NCI-H1930 (cell line): ENCODE measurements around the gene YBX1.
A peak's percentile ranks its signal among the peaks of the same experiment; 100 is the strongest.

Experiments used
- DNase-seq, 2 experiments: peaks; one replicate each; lab custom pipeline; 2025; lab: John Stamatoyannopoulos, UW

The YBX1 gene

DNA sequence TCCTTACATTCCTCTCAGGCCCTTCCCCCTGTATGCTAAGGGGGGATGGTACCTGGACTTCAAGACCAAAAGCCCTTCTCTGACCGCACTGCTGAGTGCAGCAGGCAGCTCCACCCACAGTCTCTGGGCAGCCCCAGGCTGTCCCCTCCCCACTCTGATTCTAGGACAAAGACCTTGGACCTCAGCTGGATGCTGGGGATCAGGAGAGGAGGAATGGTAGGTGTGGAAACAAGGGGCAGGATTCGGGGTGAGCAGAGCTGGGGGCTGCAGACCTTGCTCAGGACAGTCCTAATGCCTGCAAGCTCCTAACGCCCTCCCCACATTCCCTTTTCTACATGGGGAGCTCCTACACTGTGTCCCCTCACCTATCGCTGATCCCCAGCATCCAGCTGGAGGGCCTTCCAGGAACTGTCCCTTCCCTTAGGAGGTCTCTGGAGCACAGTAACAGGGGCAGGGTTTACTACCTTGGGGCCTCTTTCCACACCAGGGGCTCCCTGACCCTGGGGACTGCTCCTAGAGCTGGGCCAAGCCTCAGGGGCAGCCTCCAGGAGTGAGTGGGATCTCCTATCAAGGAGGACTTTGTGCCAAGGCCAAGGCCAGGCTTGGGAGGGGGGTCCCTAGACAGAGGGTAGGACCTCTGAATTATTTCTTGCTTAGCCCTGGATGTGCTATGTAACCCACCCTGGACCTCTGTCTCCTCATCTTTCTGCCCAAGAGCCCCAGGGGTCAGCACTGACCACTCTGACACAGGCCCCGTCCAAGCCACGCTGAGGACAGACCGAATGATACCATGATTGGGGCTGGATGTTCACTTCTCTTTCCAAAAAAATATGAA is 52.2 kb downstream of the YBX1 start:
- DNase-seq = no peak

DNA sequence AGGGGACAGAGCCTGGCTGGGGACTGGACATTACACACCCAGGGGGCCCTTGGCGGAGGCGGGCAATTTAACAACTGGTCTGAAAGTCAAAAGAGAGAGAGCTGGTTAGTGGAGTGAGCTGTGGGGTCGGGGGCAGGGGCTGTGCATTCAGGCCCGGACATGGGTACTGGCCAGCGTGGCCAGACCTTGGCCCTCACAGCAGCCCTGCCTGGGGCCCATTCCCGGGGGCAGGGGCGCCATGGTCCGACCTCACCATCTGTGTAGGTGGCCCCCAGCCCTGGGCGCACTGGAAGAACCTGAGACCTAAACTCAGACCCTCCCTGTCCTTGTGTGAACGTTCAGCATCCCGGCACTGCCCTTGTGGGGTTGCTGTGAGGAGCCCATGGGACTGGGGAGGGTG is 52.8 kb downstream of the YBX1 start:
- DNase-seq = no peak

GRCh38 chr1:42735477-42736105 is 53.4 kb downstream of the YBX1 start:
- no peak for DNase-seq

GRCh38 chr1:42736152-42736551 is 53.9 kb downstream of the YBX1 start:
- no peak for DNase-seq

GRCh38 chr1:42736571-42737200 is 54.5 kb downstream of the YBX1 start:
- no peak for DNase-seq

DNA sequence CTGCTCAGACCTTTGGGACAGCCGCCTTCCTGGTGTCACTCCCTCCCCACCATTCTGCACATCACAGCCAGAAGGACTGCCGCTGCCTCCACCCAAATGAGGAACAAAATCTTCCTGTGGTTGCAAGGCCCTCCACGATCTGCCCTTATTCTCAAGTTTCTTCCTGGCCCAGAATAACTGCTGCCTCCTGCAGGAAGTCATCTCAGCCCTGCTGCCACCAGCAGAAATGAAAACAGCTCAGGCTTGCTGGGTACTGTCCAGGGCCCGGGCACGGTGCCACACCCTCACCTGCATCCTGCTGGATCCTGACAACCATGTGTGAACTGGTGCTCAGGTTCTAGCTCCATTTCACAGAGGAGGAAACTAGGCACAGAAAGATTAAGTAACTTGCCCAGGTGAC is 55.0 kb downstream of the YBX1 start:
- no peak for DNase-seq

DNA sequence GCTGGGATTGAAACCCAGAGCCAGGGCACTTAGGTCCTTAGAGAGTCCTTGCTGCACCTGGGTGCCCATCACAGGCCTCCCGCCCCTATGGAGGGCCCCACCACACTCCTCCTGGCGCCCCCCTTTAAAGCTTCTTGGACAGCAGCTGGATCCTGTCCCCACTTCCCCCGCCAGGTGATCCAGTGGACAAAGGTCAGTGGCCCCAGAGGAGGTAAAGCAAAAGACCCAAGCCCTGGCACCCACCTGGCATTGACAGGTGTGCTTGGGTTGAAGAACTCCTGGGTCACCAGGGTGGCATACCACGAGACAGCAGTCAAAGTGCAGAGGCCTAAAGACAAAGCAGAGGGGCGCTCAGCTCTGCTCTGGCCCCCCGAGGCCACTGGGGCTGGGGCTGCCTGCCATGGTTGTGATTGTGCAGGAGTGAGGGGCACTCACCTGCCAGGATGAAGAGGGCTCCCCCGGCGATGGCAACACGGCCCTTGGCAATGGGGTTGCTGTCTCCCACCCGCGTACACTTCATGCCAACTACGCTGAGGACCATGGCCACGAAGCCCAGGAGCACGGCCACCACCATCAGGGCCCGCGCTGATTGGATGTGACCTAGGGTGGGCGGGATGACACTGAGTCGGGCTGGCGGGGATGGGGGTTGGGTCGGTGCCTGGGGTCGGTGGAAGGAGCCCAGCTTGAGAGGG is 55.9 kb downstream of the YBX1 start:
- no peak for DNase-seq

GRCh38 chr1:42738678-42739226 is 56.5 kb downstream of the YBX1 start:
- DNase-seq = no peak

- DNase-seq = no peak
These were observed 57.8 kb downstream of the YBX1 start, which contains the start of gene CLDN19 for GRCh38 chr1:42739753-42740700. CLDN19 (minus strand) TSS chr1:42740236; CDS start chr1:42740063, 173 bp downstream.

- DNase-seq = no peak
These were observed 58.8 kb downstream of the YBX1 start for GRCh38 chr1:42740851-42741580.

- DNase-seq = no peak
These were observed 59.5 kb downstream of the YBX1 start for GRCh38 chr1:42741706-42742105.

DNA sequence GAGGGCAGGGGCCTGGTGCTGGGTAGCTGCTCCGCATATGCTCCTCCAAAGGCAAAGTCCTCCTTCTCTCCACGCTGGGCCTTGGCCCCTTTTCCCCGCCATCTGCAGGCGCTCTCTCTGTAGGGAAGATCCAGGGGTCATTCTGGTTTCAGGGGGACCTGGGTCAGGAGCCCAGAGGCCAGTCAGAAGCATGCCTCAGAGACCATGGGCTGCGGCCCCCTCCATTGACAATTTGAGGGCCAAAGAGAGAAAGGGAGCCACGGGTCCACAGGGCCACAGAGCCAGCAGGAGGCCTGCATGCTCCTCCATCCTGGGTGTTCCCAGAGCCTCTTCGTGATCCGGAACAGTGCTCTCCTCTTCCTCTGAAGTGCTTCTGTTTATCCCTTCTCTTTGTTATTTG is 59.9 kb downstream of the YBX1 start:
- no peak for DNase-seq

GRCh38 chr1:42742617-42743316 is 60.5 kb downstream of the YBX1 start:
- DNase-seq = no peak

- DNase-seq = no peak
These were observed 61.3 kb downstream of the YBX1 start for GRCh38 chr1:42743317-42744147.

GRCh38 chr1:42744148-42744413 is 61.9 kb downstream of the YBX1 start:
- no peak for DNase-seq

GRCh38 chr1:42745851-42746250 is 63.6 kb downstream of the YBX1 start:
- no peak for DNase-seq

DNA sequence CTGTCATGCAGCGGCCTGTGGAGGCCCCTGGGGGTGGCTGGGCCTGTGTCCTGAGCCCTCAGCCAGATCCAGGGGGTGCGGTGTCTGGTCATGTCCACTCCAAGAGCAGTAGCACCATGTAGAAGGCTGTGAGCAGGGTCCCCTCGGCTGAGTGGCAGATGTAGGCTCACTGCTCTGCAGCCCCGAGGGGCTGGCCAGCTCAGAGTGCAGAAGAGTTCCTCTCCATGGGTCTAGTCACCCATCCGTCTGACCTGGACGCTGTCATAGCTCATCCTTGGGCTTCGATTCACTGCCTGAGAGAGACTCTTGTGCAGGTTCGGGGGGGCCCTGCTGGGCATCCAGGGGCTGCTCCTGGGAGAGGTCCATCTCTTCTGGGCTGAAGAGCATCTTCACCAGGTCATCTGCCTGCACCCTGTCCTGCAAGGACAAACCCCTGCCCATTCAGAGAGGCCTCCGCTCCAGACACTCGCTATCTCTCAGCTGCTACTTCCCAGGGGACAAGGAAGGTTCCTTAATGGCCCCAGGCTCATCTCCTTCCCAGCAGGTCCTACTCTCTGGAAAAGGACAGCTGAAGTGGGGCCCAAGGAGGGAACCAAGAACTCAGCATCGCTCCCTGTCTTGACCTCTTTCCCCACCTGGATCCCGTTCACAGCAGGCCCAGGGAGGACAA is 64.4 kb downstream of the YBX1 start:
- no peak for DNase-seq

DNA sequence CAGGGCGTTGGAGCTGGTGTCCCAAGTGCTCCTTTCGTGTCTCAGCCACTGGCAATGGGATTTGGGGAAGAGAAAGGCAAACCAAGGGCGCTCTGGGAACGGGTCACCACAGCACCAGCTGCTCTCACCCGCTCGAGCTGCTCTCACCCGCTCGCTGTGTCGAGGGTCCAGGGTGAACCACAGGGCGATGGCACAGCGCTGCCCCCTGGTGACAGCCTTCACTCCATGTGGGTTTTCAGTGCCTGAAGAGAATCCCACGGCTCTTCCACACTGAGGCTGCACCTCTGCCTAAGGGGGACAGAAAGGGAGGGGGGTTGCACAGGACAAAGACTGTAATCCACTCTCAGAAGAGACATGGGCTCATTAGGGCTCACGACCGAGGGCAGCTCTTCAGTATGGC is 64.9 kb downstream of the YBX1 start:
- DNase-seq = peak in 1 of 2 experiments; percentile 12
